NCI-H128 (cell line): ENCODE results near the gene PPCS.
A peak's percentile ranks its signal among the peaks of the same experiment; 100 is the strongest.
"Not testable (repeated sequence)": the region's sequence is repeated elsewhere in the genome, so short reads cannot be mapped to it uniquely, and the experiment has no call there.

Experiments used
- DNase-seq: peaks from one replicate; lab custom pipeline; 2025; ENCODE audit not compliant: unreplicated experiment; lab: John Stamatoyannopoulos, UW

Gene PPCS

GRCh38 chr1:42450061-42450460 lies 6.3 kb upstream of the PPCS start:
- DNase-seq: no peak

- DNase-seq: no peak
Measured at GRCh38 chr1:42453386-42453785, 3.0 kb upstream of the PPCS start.

GRCh38 chr1:42454403-42454802 lies 1.9 kb upstream of the PPCS start:
- DNase-seq: no peak

GRCh38 chr1:42456754-42457089 lies 379 bp downstream of the PPCS start:
- DNase-seq: no peak

- DNase-seq: no peak
Measured at GRCh38 chr1:42461196-42461595, 4.9 kb downstream of the PPCS start.

GRCh38 chr1:42462828-42463763 lies 6.8 kb downstream of the PPCS start, which contains the start of gene CCDC30:
Gene CCDC30 (plus strand): TSS chr1:42463286. CDS start chr1:42480552, 17,266 bp downstream.
- peak; percentile 100 for DNase-seq

- DNase-seq: no peak
Measured at GRCh38 chr1:42463921-42464320, 7.6 kb downstream of the PPCS start.

- DNase-seq: no peak
Measured at GRCh38 chr1:42466030-42466429, 9.7 kb downstream of the PPCS start.

GRCh38 chr1:42469727-42470126 lies 13.4 kb downstream of the PPCS start:
- no peak for DNase-seq

- no peak for DNase-seq
Measured at GRCh38 chr1:42476605-42477004, 20.3 kb downstream of the PPCS start.

- DNase-seq: not testable (repeated sequence)
Measured at GRCh38 chr1:42477354-42477753, 21.0 kb downstream of the PPCS start.

- no peak for DNase-seq
Measured at GRCh38 chr1:42477775-42478174, 21.4 kb downstream of the PPCS start.

- no peak for DNase-seq
Measured at GRCh38 chr1:42479621-42480020, 23.3 kb downstream of the PPCS start.

GRCh38 chr1:42480921-42481320 lies 24.6 kb downstream of the PPCS start:
- no peak for DNase-seq

- no peak for DNase-seq
Measured at GRCh38 chr1:42482635-42483153, 26.4 kb downstream of the PPCS start.

GRCh38 chr1:42484382-42484781 lies 28.0 kb downstream of the PPCS start:
- DNase-seq: no peak

GRCh38 chr1:42490237-42490636 lies 33.9 kb downstream of the PPCS start:
- no peak for DNase-seq

GRCh38 chr1:42502031-42502430 lies 45.7 kb downstream of the PPCS start:
- DNase-seq: not testable (repeated sequence)

GRCh38 chr1:42504535-42505128 lies 48.3 kb downstream of the PPCS start:
- DNase-seq: no peak

GRCh38 chr1:42506576-42506975 lies 50.2 kb downstream of the PPCS start:
- DNase-seq: no peak
